ENCODE data around the gene SUSD4.

SUSD4 gene

GRCh38 chr1:223331301-223331700 is 32.7 kb downstream of the SUSD4 start:
- no peak for DNase-seq (ENCODE audit: extremely low read depth in 1 of 2, low read depth in 1 of 2)

- no peak for DNase-seq (ENCODE audit: extremely low read depth in 1 of 2, low read depth in 1 of 2)
Measured at GRCh38 chr1:223330466-223330865, 33.5 kb downstream of the SUSD4 start.

- no peak for DNase-seq (ENCODE audit: extremely low read depth in 1 of 2, low read depth in 1 of 2)
Measured at GRCh38 chr1:223329664-223330415, 34.1 kb downstream of the SUSD4 start.

GRCh38 chr1:223329252-223329651 is 34.7 kb downstream of the SUSD4 start:
- no peak for DNase-seq (ENCODE audit: extremely low read depth in 1 of 2, low read depth in 1 of 2)

- no peak for DNase-seq (ENCODE audit: extremely low read depth in 1 of 2, low read depth in 1 of 2)
Measured at GRCh38 chr1:223328566-223328965, 35.4 kb downstream of the SUSD4 start.

GRCh38 chr1:223326776-223327175 is 37.2 kb downstream of the SUSD4 start:
- no peak for DNase-seq (ENCODE audit: extremely low read depth in 1 of 2, low read depth in 1 of 2)

- no peak for DNase-seq (ENCODE audit: extremely low read depth in 1 of 2, low read depth in 1 of 2)
Measured at GRCh38 chr1:223323491-223324484, 40.2 kb downstream of the SUSD4 start.

GRCh38 chr1:223322868-223323267 is 41.1 kb downstream of the SUSD4 start:
- no peak for DNase-seq (ENCODE audit: extremely low read depth in 1 of 2, low read depth in 1 of 2)

GRCh38 chr1:223320959-223321358 is 43.0 kb downstream of the SUSD4 start:
- DNase-seq (ENCODE audit: extremely low read depth in 1 of 2, low read depth in 1 of 2): no peak

GRCh38 chr1:223319905-223320580 is 43.9 kb downstream of the SUSD4 start:
- DNase-seq (ENCODE audit: extremely low read depth in 1 of 2, low read depth in 1 of 2): no peak

- no peak for DNase-seq (ENCODE audit: extremely low read depth in 1 of 2, low read depth in 1 of 2)
Measured at GRCh38 chr1:223319398-223319797, 44.6 kb downstream of the SUSD4 start.

GRCh38 chr1:223316082-223316481 is 47.9 kb downstream of the SUSD4 start:
- no peak for DNase-seq (ENCODE audit: extremely low read depth in 1 of 2, low read depth in 1 of 2)

GRCh38 chr1:223315665-223316064 is 48.3 kb downstream of the SUSD4 start:
- DNase-seq (ENCODE audit: extremely low read depth in 1 of 2, low read depth in 1 of 2): no peak

- no peak for DNase-seq (ENCODE audit: extremely low read depth in 1 of 2, low read depth in 1 of 2)
Measured at GRCh38 chr1:223313415-223313754, 50.6 kb downstream of the SUSD4 start.

- DNase-seq (ENCODE audit: extremely low read depth in 1 of 2, low read depth in 1 of 2): no peak
Measured at GRCh38 chr1:223312705-223313414, 51.1 kb downstream of the SUSD4 start.

- no peak for DNase-seq (ENCODE audit: extremely low read depth in 1 of 2, low read depth in 1 of 2)
Measured at GRCh38 chr1:223312273-223312672, 51.7 kb downstream of the SUSD4 start.

GRCh38 chr1:223311826-223312225 is 52.1 kb downstream of the SUSD4 start:
- DNase-seq (ENCODE audit: extremely low read depth in 1 of 2, low read depth in 1 of 2): no peak

- no peak for DNase-seq (ENCODE audit: extremely low read depth in 1 of 2, low read depth in 1 of 2)
Measured at GRCh38 chr1:223308136-223308535, 55.8 kb downstream of the SUSD4 start.

GRCh38 chr1:223307544-223307943 is 56.4 kb downstream of the SUSD4 start:
- no peak for DNase-seq (ENCODE audit: extremely low read depth in 1 of 2, low read depth in 1 of 2)

GRCh38 chr1:223304931-223305330 is 59.0 kb downstream of the SUSD4 start:
- DNase-seq (ENCODE audit: extremely low read depth in 1 of 2, low read depth in 1 of 2): no peak

- no peak for DNase-seq (ENCODE audit: extremely low read depth in 1 of 2, low read depth in 1 of 2)
Measured at GRCh38 chr1:223301371-223301770, 62.6 kb downstream of the SUSD4 start.
